H9 (cell line): ENCODE measurements around the gene CP. TPM values are rescaled to one million over a fixed set of nuclear protein-coding genes. Genes with fewer than 3 reads are reported as not detected.

Source experiments
- DNase-seq: peaks from one replicate; pipeline ENCODE4 v3.0.0-alpha.2; 2017
- H2AFZ ChIP-seq: one replicate; pipeline ENCODE4 v1.6.1; 2013; ENCODE audit warnings: mild to moderate bottlenecking, low read length, control low read depth, moderate library complexity
- H2AK5ac ChIP-seq: 2 replicates; pipeline ENCODE4 v1.6.1; 2013; ENCODE audit warnings: low read length, control low read depth, mixed read lengths; ENCODE audit not compliant: insufficient read length
- H2BK120ac ChIP-seq: one replicate; pipeline ENCODE4 v1.6.1; 2013; ENCODE audit warnings: low read depth, mild to moderate bottlenecking, low read length, control low read depth, inconsistent platforms; ENCODE audit not compliant: poor library complexity, severe bottlenecking
- H2BK12ac ChIP-seq: 2 replicates; pipeline ENCODE4 v1.6.1; 2013; ENCODE audit warnings: low read length, control low read depth, mixed read lengths, low read depth; ENCODE audit not compliant: insufficient read length
- H2BK15ac ChIP-seq: 2 replicates; pipeline ENCODE4 v1.6.1; 2013; ENCODE audit warnings: low read depth, low read length, control low read depth
- H2BK20ac ChIP-seq: one replicate; pipeline ENCODE4 v1.6.1; 2013; ENCODE audit warnings: low read depth, mild to moderate bottlenecking, low read length, control low read depth, inconsistent platforms; ENCODE audit not compliant: poor library complexity, severe bottlenecking
- H2BK5ac ChIP-seq: 2 replicates; pipeline ENCODE4 v1.6.1; 2013; ENCODE audit warnings: low read length, control low read depth, mixed read lengths; ENCODE audit not compliant: insufficient read length
- H3K14ac ChIP-seq: 2 replicates; pipeline ENCODE4 v1.6.1; 2013; ENCODE audit warnings: low read length, control low read depth; ENCODE audit not compliant: insufficient read depth
- H3K18ac ChIP-seq: 2 replicates; pipeline ENCODE4 v1.6.1; 2013; ENCODE audit warnings: low read depth, mild to moderate bottlenecking, mixed read lengths, low read length, control low read depth; ENCODE audit not compliant: insufficient read length
- H3K23ac ChIP-seq: 2 replicates; pipeline ENCODE4 v1.6.1; 2013; ENCODE audit warnings: low read length, control low read depth, mixed read lengths, low read depth; ENCODE audit not compliant: insufficient read length
- H3K23me2 ChIP-seq: 2 replicates; pipeline ENCODE4 v1.6.1; 2013; ENCODE audit warnings: low read depth, mild to moderate bottlenecking, mixed read lengths, low read length, control low read depth; ENCODE audit not compliant: insufficient read length, poor library complexity, severe bottlenecking
- H3K27ac ChIP-seq: 2 replicates; pipeline ENCODE4 v1.5.1; 2013; ENCODE audit warnings: low read length, control low read depth, mixed read lengths, low read depth; ENCODE audit not compliant: insufficient read length
- H3K27me3 ChIP-seq: 2 replicates; pipeline ENCODE4 v1.6.1; 2013; ENCODE audit warnings: low read length, control low read depth, inconsistent platforms; ENCODE audit not compliant: insufficient read depth
- H3K4ac ChIP-seq: 2 replicates; pipeline ENCODE4 v1.6.1; 2013; ENCODE audit warnings: low read depth, mild to moderate bottlenecking, control low read depth, inconsistent platforms, low read length, moderate library complexity
- H3K4me1 ChIP-seq: 2 replicates; pipeline ENCODE4 v1.6.1; 2013; ENCODE audit warnings: low read length, control low read depth, inconsistent platforms; ENCODE audit not compliant: insufficient read depth
- H3K4me2 ChIP-seq: 2 replicates; pipeline ENCODE4 v1.6.1; 2013; ENCODE audit warnings: low read length, control low read depth, mixed read lengths; ENCODE audit not compliant: insufficient read length, insufficient read depth
- H3K56ac ChIP-seq: 2 replicates; pipeline ENCODE4 v1.6.1; 2013; ENCODE audit warnings: low read depth, mild to moderate bottlenecking, mixed read lengths, low read length, control low read depth; ENCODE audit not compliant: insufficient read length
- H3K79me1 ChIP-seq: 2 replicates; pipeline ENCODE4 v1.6.1; 2013; ENCODE audit warnings: low read depth, mild to moderate bottlenecking, moderate library complexity, low read length, control low read depth, inconsistent platforms; ENCODE audit not compliant: insufficient read depth, poor library complexity, severe bottlenecking
- H3K79me2 ChIP-seq: 2 replicates; pipeline ENCODE4 v1.6.1; 2013; ENCODE audit warnings: low read length, control low read depth, inconsistent platforms; ENCODE audit not compliant: insufficient read depth
- H3K9ac ChIP-seq: 2 replicates; pipeline ENCODE4 v1.6.1; 2013; ENCODE audit warnings: low read length, control low read depth, mixed read lengths; ENCODE audit not compliant: insufficient read length; ENCODE audit errors: extremely low read depth
- H3K9me3 ChIP-seq: one replicate; pipeline ENCODE4 v1.6.1; 2013; ENCODE audit warnings: low read depth, low read length, inconsistent platforms; ENCODE audit not compliant: control insufficient read depth
- H3T11ph ChIP-seq: one replicate; pipeline ENCODE4 v1.6.1; 2013; ENCODE audit warnings: mild to moderate bottlenecking, low read length, control low read depth, inconsistent platforms
- H4K20me1 ChIP-seq: one replicate; pipeline ENCODE4 v1.6.1; 2013; ENCODE audit not compliant: control insufficient read depth, insufficient read length, insufficient read depth
- H4K5ac ChIP-seq: 2 replicates; pipeline ENCODE4 v1.6.1; 2013; ENCODE audit warnings: low read depth, mild to moderate bottlenecking, mixed read lengths, low read length, control low read depth; ENCODE audit not compliant: insufficient read length
- H4K8ac ChIP-seq: replicated peaks from 2 replicates; pipeline ENCODE4 v1.6.1; 2013; ENCODE audit warnings: low read length, control low read depth, mixed read lengths, low read depth; ENCODE audit not compliant: insufficient read length
- H4K91ac ChIP-seq: 2 replicates; pipeline ENCODE4 v1.6.1; 2013; ENCODE audit warnings: low read depth, mild to moderate bottlenecking, moderate library complexity, mixed read lengths, low read length, control low read depth; ENCODE audit not compliant: insufficient read length
- H3K27ac Mint-ChIP-seq, 3 experiments: 2 replicates in 2 of 3; 3 replicates in 1 of 3; pipeline ENCODE4 v1.8.0; 2020 to 2021; ENCODE audit warnings: mixed read lengths in 3 of 3, mild to moderate bottlenecking in 1 of 3, moderate library complexity in 1 of 3
- H3K27me3 Mint-ChIP-seq: 2 replicates; pipeline ENCODE4 v1.8.0; 2021; ENCODE audit warnings: low read depth, mild to moderate bottlenecking, moderate library complexity, mixed read lengths
- H3K36me3 Mint-ChIP-seq, 3 experiments: 2 replicates in 2 of 3; 3 replicates in 1 of 3; pipeline ENCODE4 v1.8.0; 2020 to 2021; ENCODE audit warnings: low read depth in 3 of 3, mixed read lengths in 3 of 3; ENCODE audit not compliant: insufficient read depth in 1 of 3
- H3K4me1 Mint-ChIP-seq, 2 experiments: 2 replicates each; pipeline ENCODE4 v1.8.0; 2020; ENCODE audit warnings: mixed read lengths in 2 of 2
- H3K4me3 Mint-ChIP-seq, 2 experiments: 2 replicates in 1 of 2; 3 replicates in 1 of 2; pipeline ENCODE4 v1.8.0; 2020 to 2021; ENCODE audit warnings: mild to moderate bottlenecking in 2 of 2, mixed read lengths in 2 of 2, moderate library complexity in 1 of 2
- H3K9me3 Mint-ChIP-seq, 2 experiments: 2 replicates in 1 of 2; 3 replicates in 1 of 2; pipeline ENCODE4 v1.8.0; 2020; ENCODE audit warnings: mild to moderate bottlenecking in 2 of 2, mixed read lengths in 2 of 2, moderate library complexity in 1 of 2
- CTCF ChIP-seq: fragments of 200-600 bp; sonication (generic); conservative IDR thresholded peaks from 3 replicates; pipeline ENCODE4 v1.8.0; 2021; ENCODE audit warnings: antibody characterized with exemption, mild to moderate bottlenecking
- WGBS: extraction: QIAGEN DNeasy Blood & Tissue Kit; methylation state at CpG from one replicate; pipeline ENCODE4 v1.1.7; 2013; ENCODE audit warnings: missing lambda C conversion rate, low lambda C conversion rate, mixed read lengths; ENCODE audit not compliant: insufficient read length; ENCODE audit errors: extremely low coverage; 5-methylcytosine and 5-hydroxymethylcytosine counted together
- total RNA-seq: library from RNA; stranded (reverse); gene quantifications from 2 replicates; pipeline ENCODE4 v1.2.1, GENCODE V29; 2021

The CP gene
- total RNA-seq, 1 experiment from 2014 or later, result 1.1 TPM

- no peaks in the 10 kb centered on the region for H3K27me3 Mint-ChIP-seq
- Histone ChIP-seq H2BK5ac (no peak overlapping the region), H2BK20ac (no peak overlapping the region), H3K9me3 (no peaks in the 10 kb centered on the region), H2AK5ac (no peak overlapping the region), H2AFZ (no peak overlapping the region), H3K27ac (no peak overlapping the region), H3K4me1 (no peaks in the 10 kb centered on the region), H3K79me2 (no peaks in the 10 kb centered on the region), H4K91ac (no peak overlapping the region), H3K23ac (no peak overlapping the region), H3K23me2 (no peaks in the 10 kb centered on the region), H4K20me1 (no peaks in the 10 kb centered on the region), H4K8ac (no peak overlapping the region), H4K5ac (no peak overlapping the region), H3K27me3 (no peaks in the 10 kb centered on the region), H3K9ac (no peak overlapping the region), H3K4ac (no peak overlapping the region), H3K56ac (no peak overlapping the region), H3K18ac (no peak overlapping the region), H2BK120ac (no peak overlapping the region), H3K79me1 (no peaks in the 10 kb centered on the region), H2BK15ac (no peak overlapping the region), H3K4me2 (no peak overlapping the region), H2BK12ac (no peak overlapping the region), H3T11ph (no peak overlapping the region), H3K14ac (no peak overlapping the region)
- H3K9me3 Mint-ChIP-seq, result peaks cover 3 to 8% of the 10 kb centered on the region in 2 experiments; a peak in 4 of 5 replicates
- H3K4me1 Mint-ChIP-seq, result peaks cover 12 to 16% of the 10 kb centered on the region in 2 experiments
- H3K27ac Mint-ChIP-seq, result no peak overlapping the region; a peak in 1 of 7 replicates
- peaks cover 0 to 9% (median 4%) of the 10 kb centered on the region in 3 experiments; a peak in 3 of 7 replicates for H3K36me3 Mint-ChIP-seq
- WGBS, result no CpG with 5 or more reads among the region's 4 CpGs
- DNase-seq, result no peak
- no peak for TF ChIP-seq CTCF
- no peak overlapping the region for H3K4me3 Mint-ChIP-seq
These were observed 5.3 kb downstream of the CP start for GRCh38 chr3:149216193-149216869.
